Head of caudate nucleus (tissue), 42 donors: ENCODE measurements around the gene PROS1.
"Not testable (repeated sequence)": the region's sequence is repeated elsewhere in the genome, so short reads cannot be mapped to it uniquely, and the experiment has no call there.

Experiments
- DNase-seq, 42 donors: peaks; one replicate each; pipeline versions ENCODE4 v3.0.0 to v3.0.0-alpha.2; 2020 to 2021; ENCODE audit warnings: mixed read lengths in 7 of 42
- intact Hi-C: fragments of 100-400 bp; cut with DNase I; formaldehyde crosslinking; loops from one replicate; pipeline ENCODE4 v1.15.0; 2022

Gene PROS1

DNA sequence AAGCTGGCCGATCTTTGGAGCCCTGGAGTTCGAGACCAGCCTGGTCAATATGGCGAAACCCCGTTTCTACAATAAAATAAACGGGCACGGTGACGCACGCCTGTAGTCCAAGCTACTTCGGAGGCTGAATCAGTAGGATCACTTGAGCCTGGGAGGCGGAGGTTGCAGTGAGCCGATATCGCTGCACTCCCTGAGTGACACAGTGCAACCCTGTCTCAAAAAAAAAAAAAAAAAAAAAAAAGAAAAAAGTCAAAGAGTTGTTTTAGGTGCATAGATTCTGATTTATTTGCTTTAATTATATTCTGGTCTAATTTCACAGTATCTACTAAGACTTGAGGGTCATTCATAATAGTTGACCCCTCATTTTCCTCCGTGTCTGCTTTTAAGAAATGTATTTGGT is 8.0 kb upstream of the PROS1 start:
- DNase-seq: peak in 1 of 42 donors; percentile 16

DNA sequence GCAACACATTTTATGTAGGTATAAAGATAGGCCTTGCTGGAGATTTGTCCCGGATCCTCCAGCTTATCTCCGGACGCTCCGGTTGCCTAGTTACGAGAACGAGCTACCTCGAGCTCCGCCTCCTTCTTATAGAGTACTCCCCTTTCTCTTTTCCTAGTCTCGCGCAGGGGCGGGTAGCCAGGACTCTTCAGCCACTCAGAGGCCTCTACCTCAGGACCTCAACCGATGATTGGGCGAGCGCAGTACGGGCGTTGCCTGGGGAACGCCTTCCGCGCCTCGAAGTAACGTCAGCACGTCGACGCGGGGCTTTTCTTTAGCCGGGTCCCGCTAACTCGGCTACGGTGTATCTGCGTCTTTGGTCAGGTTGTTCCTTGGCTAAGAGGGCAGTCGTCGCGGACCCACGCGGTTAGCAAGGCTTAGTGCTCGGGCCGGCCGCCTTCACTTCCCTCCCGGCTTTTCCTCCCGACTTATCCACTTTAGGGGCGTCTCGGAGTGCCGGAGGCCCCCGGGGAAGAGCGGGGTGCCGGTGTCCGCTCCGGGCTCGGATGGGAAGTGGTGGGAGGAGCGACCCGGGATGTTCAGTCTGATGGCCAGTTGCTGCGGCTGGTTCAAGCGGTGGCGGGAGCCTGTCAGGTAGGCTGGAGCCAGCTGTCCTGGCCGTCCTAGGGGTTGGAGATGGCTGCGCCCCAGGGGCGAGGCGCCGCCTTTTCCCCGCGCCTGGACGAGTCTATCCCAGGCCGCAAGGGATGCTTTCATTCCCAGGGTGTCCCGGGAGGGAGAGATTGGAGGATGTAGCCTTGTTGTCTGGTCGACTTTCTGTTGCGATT is 6.4 kb upstream of the PROS1 start, which contains the start of gene ARL13B:
ARL13B (plus strand) TSS at position 306 of the 827 bp plus-strand sequence; CDS start at position 575, 269 bp downstream.
- peak; percentile 93 to 99 (median 98) for DNase-seq
- intact Hi-C loops: no loop called here

More for the DNA sequence above, 8.0 kb upstream of the PROS1 start:
- intact Hi-C loops: no loop called here

DNA sequence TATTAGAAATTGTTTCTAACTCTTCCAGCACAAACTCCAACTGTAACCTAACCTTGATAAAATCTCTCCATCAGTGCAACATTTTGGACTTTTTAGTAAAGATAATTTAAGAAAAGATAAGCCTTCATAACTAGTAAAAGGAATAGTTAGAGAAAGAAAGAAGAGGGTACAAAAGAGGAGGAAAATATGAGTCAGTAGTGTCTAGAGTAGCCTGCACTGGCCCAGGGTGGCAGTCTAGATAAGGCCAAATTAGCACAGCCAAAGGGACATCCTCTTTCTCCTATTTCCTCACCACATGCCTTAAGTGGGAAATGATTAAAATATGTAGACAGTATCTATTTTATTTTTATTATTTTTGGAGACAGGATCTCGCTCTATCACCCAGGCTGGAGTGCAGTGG is 3.7 kb downstream of the PROS1 start:
- intact Hi-C loops: no loop called here
- no peak for DNase-seq

DNA sequence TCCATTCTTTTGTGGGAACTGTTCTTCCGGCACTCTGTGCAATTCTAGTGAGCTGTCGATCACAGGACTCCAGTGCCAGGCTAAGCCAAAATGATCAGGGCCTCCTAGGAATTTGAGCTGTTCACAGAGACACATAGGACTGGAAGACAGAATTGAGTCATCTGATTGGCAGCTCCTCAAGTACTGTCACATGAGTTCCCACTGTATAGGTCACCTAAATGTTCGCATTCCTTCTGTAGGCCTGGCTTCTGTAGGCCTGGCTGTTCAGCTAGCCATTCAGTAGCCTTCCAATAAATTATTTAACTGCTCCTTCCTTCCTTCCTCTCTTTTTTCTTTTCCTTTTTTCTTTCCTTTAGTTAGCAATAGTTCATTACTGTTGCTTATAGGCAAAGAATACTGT is 4.3 kb downstream of the PROS1 start:
- intact Hi-C loops: no loop called here
- DNase-seq: no peak

DNA sequence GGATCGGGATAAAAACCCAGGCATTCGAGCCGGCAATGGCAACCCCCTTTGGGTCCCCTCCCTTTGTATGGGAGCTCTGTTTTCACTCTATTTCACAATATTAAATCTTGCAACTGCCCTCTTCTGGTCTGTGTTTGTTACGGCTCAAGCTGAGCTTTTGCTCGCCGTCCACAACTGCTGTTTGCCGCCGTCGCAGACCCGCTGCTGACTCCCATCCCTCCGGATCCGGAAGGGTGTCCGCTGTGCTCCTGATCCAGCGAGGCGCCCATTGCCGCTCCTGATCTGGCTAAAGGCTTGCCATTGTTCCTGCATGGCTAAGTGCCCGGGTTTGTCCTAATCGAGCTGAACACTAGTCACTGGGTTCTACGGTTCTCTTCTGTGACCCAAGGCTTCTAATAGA is 8.6 kb downstream of the PROS1 start:
- intact Hi-C loops, DNase-seq: not testable (repeated sequence)

DNA sequence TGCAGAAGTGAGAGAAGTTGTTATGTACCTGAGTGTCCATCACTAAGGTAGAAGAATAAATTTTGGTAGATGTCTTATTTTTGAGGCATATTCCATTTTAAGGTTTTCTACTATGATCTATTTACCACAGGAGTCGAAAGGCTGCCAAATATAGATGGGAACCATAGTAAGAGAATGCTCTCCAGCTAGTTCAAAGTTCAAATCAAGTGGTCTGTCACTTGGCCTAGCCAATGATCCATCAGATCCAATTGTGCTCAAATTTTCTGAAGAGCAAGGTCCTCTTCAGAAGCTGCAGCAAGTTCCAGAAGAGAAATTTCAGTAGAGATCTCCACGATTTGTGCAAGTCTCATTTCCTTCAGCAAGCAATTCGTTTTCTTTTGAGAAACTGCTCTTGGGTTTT is 10.9 kb downstream of the PROS1 start:
- no peak for DNase-seq
- intact Hi-C loops: no loop called here

DNA sequence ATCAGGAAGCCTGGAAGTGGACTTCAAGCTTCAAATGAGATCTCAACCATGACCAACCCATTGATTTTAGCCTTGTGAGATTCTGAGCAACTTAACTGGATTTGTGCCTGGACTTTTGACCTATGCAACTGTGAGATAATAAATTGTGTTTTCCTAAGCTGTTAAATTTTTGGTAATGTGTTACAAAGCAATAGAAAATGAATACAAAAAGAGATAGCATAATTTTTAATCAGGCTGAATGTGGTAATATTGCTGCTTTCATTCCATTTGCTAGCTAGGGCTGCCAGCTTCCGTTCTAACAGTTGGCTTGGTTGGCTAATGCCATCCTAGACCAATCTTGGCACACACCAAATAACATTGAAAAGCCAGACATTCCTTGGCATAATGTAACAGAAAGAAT is 12.2 kb downstream of the PROS1 start:
- DNase-seq: no peak

DNA sequence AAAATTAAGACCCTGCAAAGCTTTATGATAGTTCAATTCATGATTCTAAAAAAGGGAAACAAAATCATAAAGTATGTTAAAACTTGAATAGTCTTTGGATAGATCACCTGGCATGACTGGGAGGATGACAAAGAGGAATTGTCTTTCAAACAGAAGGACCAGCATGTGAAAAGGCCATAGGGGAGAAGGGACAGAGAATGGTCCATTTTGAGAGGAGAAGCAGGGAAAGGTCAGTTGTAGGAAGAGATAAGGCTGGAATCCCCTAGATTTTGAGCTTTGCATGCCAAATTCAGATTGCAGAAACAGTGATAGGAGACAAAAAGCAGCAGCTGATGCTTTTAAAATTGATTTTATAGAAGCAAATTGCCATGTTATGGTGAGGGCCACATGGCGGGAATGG is 12.7 kb downstream of the PROS1 start:
- intact Hi-C loops: no loop called here

More for the DNA sequence above, 12.2 kb downstream of the PROS1 start:
- intact Hi-C loops: no loop called here

DNA sequence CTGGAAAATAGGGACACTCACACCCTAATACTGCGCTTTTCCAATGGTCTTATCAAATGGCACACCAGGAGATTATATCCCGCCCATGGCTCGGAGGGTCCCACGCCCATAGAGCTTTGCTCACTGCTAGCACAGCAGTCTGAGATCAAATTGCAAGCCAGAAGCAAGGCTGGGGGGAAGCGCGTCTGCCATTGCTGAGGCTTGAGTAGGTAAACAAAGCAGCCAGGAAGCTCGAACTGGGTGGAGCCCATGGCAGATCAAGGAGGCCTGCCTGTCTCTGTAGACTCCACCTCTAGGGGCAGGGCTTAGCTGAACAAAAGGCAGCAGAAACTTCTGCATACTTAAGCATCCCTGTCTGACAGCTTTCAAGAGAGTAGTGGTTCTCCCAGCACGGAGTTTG is 23.7 kb downstream of the PROS1 start:
- intact Hi-C loops, DNase-seq: not testable (repeated sequence)

More for the DNA sequence above, 12.7 kb downstream of the PROS1 start:
- DNase-seq: no peak

DNA sequence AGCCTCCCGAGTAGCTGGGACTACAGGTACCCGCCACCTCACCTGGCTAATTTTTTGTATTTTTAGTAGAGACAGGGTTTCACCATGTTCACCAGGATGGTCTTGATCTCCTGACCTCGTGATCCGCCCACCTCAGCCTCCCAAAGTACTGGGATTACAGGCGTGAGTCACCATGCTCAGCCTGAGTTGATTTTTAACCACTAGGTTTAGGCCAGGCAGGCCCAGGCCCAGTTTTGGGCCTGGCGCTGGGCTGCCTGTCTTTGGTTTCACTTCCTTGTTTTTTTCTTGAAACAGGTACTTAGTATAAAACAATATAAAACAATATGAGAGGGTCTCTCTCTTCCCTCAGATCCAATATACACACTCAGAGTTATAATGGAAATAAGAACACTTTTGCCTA is 36.2 kb downstream of the PROS1 start:
- DNase-seq, intact Hi-C loops: not testable (repeated sequence)

DNA sequence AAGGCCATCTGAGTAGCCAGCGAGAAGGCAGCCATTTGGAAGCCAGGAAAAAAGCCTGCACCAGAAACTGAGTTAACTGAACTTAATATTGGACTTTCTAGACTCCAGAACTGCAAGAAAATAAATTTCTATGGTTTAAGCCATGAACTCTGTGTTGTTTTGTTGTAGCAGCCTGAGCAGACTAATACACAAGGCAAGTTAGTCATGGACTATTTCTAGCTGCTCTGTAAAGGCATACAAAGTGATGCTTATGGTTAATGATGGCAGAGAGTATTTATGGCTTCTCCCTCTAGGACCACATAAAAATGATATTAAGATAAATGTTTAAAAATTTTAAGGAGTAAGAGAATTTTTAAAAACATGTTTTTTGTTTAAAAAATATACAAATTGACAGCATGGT is 37.1 kb downstream of the PROS1 start:
- no peak for DNase-seq
- intact Hi-C loops: no loop called here

DNA sequence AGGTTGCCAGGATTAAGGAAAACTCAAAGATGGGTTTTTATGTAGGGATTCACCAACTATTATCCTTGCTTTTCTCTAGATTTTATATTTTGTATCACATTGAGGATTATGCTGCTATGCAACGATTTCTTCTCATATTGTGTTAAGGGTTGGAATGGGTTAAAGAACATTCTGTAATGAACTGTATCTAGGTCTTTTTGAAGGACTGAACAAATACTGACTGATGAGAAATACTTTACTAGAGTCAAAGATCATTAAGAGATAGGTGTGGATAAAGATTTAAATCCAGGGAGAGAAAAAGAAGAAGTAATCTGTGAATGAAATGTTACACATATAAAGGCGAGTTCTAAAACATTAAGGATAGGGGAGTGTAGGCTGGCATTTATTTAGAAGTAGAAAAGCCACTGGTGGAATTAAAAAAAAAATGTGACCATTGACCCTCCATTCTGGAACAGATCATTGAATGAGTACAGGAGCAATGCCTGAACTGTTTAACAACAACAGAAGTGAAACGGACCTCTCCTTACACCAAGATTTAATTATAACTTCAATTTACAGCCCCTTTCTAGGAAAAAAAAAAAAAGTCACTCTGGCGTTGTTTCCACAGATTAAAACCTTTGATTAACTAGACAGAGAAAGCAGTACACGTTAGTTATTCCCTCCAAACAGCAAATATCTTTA is 39.2 kb downstream of the PROS1 start:
- intact Hi-C loops: no loop called here
- no peak for DNase-seq

DNA sequence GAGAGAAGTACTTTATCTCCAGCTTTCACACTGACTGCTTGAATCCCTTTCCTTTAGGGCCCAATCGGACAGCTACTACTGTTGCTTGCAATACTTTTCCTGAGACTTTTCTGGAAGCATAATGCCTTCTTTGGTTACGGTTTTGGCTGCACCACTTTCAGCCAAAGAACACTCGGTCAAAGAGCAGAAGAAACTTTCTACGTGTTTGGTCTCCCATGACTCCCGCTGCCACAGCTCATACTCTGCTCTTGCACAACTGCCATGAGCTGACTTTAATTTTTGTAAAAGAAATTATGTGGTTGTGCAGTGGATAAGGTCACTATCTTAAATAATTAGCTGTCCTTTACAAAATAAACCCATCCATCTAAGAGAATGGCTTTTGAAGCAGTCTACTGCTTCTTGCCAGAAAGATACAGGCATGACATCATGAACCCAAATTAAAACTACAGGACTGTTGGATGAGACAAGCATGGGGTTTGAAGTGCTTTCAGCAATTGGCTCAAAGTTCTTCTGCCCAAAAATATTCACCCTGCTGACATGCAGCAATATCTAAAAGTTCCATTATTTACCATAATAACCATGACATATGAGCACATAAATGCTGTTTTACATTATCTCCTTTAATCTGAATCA is 42.0 kb downstream of the PROS1 start:
- no peak for DNase-seq
- intact Hi-C loops: no loop called here

DNA sequence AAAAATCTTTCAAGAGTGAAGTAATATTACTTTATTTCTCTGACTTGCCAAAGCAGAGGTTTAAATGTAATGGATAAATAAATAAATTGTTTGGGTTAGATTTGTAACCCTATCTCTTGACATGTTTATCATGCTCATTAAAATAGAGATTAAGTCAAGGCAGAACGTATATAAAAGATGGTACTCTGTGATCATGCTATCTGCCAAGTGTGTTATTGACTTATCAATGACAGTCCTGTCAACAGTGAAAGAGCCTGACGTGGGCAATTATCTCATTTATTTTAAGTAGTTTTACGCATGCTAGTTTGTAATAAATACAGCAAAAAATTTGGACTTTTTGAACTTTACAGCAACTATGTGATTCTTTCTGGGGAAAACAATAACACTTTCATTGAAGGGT is 43.7 kb downstream of the PROS1 start:
- DNase-seq: no peak

DNA sequence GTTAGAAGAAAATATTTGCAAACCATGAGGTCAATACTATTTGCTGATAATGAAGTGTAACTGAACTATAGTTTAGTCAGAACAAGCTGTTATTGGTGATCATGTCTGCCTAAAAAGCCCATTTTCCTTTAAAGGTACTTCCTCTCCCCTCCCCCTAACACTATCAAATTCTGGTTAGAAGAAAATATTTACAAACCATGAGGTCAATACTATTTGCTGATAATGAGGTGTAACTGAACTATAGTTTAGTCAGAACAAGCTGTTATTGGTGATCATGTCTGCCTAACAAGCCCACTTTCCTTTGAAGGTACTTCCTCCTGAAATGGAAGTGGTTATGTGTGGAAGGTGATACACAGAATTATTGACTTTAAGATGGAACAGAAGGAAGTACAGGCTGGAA is 46.9 kb downstream of the PROS1 start:
- intact Hi-C loops: no loop called here
- DNase-seq: no peak

More for the DNA sequence above, 43.7 kb downstream of the PROS1 start:
- intact Hi-C loops: no loop called here

DNA sequence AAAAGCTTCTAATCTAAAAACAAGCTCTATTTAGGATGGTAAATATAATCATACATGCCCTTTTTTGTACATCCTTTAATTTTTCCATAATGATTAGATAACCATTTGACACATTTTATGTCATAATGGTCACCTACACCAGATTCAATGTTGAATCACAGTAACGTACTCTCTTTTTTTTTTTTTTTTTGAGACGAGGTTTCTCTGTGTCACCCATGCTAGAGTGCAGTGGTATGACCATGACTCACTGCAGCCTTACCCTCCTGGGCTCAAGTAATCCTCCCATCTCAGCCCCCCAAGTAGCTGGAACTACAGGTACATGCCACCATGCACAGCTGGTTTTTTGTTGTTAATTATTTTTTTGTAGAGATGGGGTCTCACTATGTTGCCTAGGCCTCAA is 49.2 kb downstream of the PROS1 start:
- DNase-seq: no peak
- intact Hi-C loops: no loop called here

DNA sequence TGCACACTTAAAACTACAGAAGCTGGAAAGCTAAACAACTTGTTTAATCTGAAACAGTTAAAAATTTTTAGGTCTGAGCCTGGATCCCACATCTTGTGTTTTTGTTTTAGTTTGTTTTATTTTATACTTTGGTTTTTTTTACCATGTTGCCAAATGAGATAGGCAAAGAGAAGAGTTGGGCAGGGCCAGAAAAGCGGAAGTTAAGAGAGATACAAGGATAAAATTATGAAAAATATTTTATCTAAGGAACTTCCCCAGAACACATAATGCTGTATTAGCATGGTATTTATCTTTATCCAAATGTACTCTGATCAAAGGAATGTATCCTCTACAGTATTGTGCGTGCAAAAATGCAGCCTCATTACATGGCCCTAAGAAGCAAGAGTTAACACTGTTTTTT is 50.7 kb downstream of the PROS1 start:
- DNase-seq: no peak
- intact Hi-C loops: no loop called here

DNA sequence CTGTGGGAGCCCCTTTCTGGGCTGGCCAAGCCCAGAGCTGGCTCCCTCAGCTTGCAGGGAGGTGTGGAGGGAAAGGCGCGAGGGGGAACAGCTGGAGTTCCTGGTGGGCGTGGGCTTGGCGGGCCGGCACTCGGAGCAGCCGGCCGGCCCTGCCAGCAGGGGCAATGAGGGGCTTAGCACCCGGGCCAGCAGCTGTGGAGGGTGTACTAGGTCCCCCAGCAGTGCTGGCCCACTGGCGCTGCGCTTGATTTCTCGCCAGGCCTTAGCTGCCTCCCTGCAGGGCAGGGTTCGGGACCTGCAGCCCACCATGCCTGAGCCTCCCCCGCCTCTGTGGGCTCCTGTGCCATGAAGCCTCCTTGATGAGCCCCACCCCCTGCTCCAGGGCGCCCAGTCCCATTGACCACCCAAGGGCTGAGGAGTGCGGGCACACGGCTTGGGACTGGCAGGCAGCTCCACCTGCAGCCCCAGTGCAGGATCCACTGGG is 56.1 kb downstream of the PROS1 start:
- DNase-seq, intact Hi-C loops: not testable (repeated sequence)

DNA sequence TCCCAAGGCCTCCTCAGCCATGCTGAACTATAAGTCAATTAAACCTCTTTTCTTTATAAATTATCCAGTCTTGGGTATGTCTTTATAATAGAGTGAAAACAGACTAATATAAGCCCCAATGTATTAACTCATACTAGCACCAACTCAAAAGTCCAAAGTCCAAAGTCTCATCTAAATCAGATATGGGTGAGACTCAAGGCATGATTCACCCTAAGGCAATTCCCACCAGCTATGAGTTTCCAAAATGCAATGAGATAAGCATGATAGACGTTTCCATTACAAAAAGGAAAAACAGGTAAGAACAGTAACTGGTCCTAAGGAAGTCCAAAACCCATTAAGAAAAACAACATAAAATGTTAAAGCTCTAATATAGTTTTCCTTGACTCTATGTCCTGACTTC is 60.1 kb downstream of the PROS1 start:
- DNase-seq, intact Hi-C loops: not testable (repeated sequence)

DNA sequence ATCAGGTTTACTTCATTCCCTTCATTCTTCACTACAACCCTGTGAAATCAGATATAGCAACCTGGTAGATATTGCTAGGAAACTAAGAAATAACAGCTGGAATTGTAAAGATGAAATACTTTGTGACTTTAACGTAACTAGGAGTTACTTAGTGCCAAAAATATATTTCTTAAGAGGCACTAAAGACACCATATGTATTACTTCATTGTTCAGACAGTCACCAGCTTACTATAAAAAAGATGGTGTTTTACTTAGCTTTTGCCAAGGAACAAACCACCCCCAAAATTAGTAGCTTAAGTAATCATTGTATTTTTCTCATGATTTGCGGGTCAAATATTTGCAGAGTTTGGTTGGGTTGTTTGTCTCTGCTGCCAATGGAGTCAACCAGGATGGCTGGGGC is 62.5 kb downstream of the PROS1 start:
- intact Hi-C loops: no loop called here
- DNase-seq: no peak
